ENCODE data around the gene RHOV. TPM values are rescaled to one million over a fixed set of nuclear protein-coding genes. Genes with fewer than 3 reads are reported as not detected.

Gene RHOV
- total and polyA plus RNA-seq, 2 of the 4 experiments (the other 2 are of a cell fraction) = 0.10 TPM; not detected in 1

GRCh38 chr15:40846841-40847222, 27.2 kb downstream of the RHOV start:
- Histone ChIP-seq H2AFZ (replicated peaks; ENCODE audit: low read length, poor library complexity) (no peak overlapping the region), H3K56ac (ENCODE audit: extremely low read depth, insufficient read depth, low read length) (no peak overlapping the region), H3K27ac (ENCODE audit: insufficient read depth, low read length) (no peak overlapping the region), H3K27me3 (ENCODE audit: control insufficient read depth, insufficient read depth, low read length) (peaks cover 43% of the 10 kb centered on the region), H2BK120ac (ENCODE audit: low read depth, low read length) (no peak overlapping the region), H3K36me3 (ENCODE audit: control insufficient read depth, insufficient read depth, low read length) (no peaks in the 10 kb centered on the region), H2BK5ac (ENCODE audit: low read depth, low read length, poor library complexity, severe bottlenecking) (no peak overlapping the region), H4K91ac (ENCODE audit: insufficient read depth, low read depth, low read length) (no peak overlapping the region), H4K8ac (ENCODE audit: low read depth in 2 of 2, low read length in 2 of 2) (no peak overlapping the region), H3K9ac (ENCODE audit: low read depth, low read length) (no peak overlapping the region), H2AK5ac (ENCODE audit: low read depth, low read length) (no peak overlapping the region), H3K4me2 (ENCODE audit: low read depth, low read length) (no peak overlapping the region), H3K9me1 (ENCODE audit: insufficient read depth, low read length) (no peaks in the 10 kb centered on the region), H3K4me3 (ENCODE audit: insufficient read depth, low read depth, low read length) (no peak overlapping the region), H3K79me1 (ENCODE audit: low read depth in 1 of 2, low read length in 2 of 2) (no peaks in the 10 kb centered on the region), H2BK20ac (ENCODE audit: low read depth, low read length) (no peak overlapping the region), H3K9me3 (ENCODE audit: control insufficient read depth, insufficient read depth, low read length) (no peaks in the 10 kb centered on the region), H3K14ac (replicated peaks; ENCODE audit: low read depth, low read length) (no peak overlapping the region), H4K20me1 (ENCODE audit: insufficient read depth, low read length) (peaks cover 5% of the 10 kb centered on the region; the same call in 1 of the 2 replicates), H2AK9ac (replicated peaks; ENCODE audit: low read depth, low read length, poor library complexity) (no peak overlapping the region), H3K4me1 (ENCODE audit: control insufficient read depth, insufficient read depth, low read length) (0 out of 2 replicates have a peak, but pooled peaks cover 3% of the 10 kb centered on the region), H4K5ac (ENCODE audit: low read depth, low read length) (no peak overlapping the region), H3K18ac (ENCODE audit: low read depth, low read length) (no peak overlapping the region), H2BK15ac (ENCODE audit: low read depth, low read length) (no peak overlapping the region), H3K23ac (ENCODE audit: low read depth, low read length) (no peak overlapping the region), H3K4ac (ENCODE audit: low read depth, low read length) (no peak overlapping the region)
- TF ChIP-seq CEBPB (IDR thresholded peaks at IDR 0.05; ENCODE audit: low read depth, low read length) (no peak), RFX5 (IDR thresholded peaks at IDR 0.05; ENCODE audit: low read depth, low read length) (no peak), FOS (IDR thresholded peaks at IDR 0.05; ENCODE audit: low read depth, low read length) (no peak), RCOR1 (IDR thresholded peaks at IDR 0.05; ENCODE audit: insufficient replicate concordance, low read length) (no peak), NFE2L2 (IDR thresholded peaks at IDR 0.05; ENCODE audit: low read depth, low read length) (no peak), RAD21 (IDR thresholded peaks at IDR 0.05; ENCODE audit: low read length) (no peak), MAZ (IDR thresholded peaks at IDR 0.05; ENCODE audit: borderline replicate concordance, low read depth, low read length) (no peak), MXI1 (IDR thresholded peaks at IDR 0.05; ENCODE audit: borderline replicate concordance, low read depth, low read length) (no peak), CHD1 (IDR thresholded peaks at IDR 0.05; ENCODE audit: low read depth, low read length) (no peak)
- TF ChIP-seq, protein P1, sequence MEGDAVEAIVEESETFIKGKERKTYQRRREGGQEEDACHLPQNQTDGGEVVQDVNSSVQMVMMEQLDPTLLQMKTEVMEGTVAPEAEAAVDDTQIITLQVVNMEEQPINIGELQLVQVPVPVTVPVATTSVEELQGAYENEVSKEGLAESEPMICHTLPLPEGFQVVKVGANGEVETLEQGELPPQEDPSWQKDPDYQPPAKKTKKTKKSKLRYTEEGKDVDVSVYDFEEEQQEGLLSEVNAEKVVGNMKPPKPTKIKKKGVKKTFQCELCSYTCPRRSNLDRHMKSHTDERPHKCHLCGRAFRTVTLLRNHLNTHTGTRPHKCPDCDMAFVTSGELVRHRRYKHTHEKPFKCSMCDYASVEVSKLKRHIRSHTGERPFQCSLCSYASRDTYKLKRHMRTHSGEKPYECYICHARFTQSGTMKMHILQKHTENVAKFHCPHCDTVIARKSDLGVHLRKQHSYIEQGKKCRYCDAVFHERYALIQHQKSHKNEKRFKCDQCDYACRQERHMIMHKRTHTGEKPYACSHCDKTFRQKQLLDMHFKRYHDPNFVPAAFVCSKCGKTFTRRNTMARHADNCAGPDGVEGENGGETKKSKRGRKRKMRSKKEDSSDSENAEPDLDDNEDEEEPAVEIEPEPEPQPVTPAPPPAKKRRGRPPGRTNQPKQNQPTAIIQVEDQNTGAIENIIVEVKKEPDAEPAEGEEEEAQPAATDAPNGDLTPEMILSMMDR (conservative IDR thresholded peaks at IDR 0.05; ENCODE audit: low read depth, low read length) = no peak
- dilution Hi-C loops (cut with HindIII; ENCODE audit: low sequenced_read_pairs, unreplicated experiment) = no loop called here
- ATAC-seq (ENCODE audit: low read depth) (no peak), DNase-seq (no peak)
- intact Hi-C loops (cut with micrococcal nuclease) = no loop called here
- in situ Hi-C loops (cut with MboI; ENCODE audit: low sequenced_read_pairs) = no loop called here
- ChIA-PET CTCF (no interaction called here), POLR2A (ENCODE audit: unreplicated experiment) (no interaction called here)
- no TSS peak for BruUV-seq (replicated peaks)

Measured in IMR-90 (cell line).